Colon (tissue), 2 donors: Measurements from ENCODE around the gene CLEC2B.

ENCODE experiments used
- FAIRE-seq: peaks from 2 replicates; lab custom pipeline; 2012; peaks lifted over from hg19 to GRCh38; lab: Jason Lieb, UNC
- donor health status: control.
- donor health status: control.

CLEC2B gene

DNA sequence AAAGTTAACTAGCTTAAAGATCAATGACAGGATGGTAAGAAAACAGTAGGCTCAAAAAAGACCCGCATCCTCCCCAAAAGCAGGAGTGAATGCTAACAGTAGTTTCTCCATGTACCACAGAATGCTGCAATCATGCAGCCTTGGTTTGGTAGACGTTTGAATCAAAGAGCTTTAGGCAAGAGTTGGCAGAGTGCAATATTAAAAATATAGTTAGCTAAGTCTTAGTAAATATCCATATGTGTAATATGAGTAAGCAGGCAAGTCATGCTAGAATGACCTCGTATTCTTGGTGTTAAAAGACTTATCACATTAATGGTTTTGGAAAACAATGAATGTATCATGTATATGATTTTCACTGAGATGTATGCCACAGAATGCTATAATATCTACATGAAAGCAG, 60.6 kb downstream of the CLEC2B start:
- no peak for FAIRE-seq

DNA sequence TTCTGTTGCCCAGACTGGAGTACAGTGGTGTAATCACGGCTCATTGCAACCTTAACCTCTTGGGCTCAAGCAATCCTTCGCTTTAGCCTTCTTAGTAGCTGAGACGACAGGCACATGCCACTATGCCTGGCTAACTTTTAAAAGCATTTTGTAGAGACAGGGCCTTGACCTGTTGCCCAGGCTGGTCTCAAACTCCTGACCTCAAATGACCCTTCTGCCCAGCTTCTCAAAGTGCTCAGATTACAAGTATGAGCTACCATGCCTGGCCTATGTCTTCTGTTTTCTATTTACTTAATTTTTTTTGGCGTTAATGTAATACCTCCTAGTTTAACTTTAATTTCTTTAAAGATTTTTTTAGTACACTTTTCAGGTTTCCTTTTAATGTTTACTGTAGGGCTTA, 62.4 kb downstream of the CLEC2B start:
- FAIRE-seq: no peak

DNA sequence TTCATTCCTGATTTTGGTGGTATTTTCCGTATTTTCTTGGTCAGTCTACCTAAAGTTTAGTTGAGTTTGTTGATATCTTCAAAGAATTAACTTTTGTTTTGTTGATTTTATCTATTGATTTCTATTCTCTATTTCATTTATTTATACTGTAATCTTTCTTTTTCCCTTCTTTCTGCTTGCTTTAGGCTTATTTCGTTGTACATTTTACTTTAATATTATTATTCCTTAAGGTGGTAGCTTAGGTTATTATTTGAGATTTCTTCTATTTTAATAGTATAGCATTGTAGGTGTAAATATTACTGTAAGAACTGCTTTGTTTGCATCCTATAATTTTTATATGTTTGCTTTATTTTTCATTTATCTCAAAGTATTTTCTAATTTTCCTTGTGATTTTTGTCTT, 63.3 kb downstream of the CLEC2B start:
- FAIRE-seq: no peak
